Fibroblast of gingiva (primary cell): Measurements from ENCODE around the gene CD79B.
A peak's percentile ranks its signal among the peaks of the same experiment; 100 is the strongest.

Source experiments
- DNase-seq: peaks from one replicate; pipeline ENCODE4 v3.0.0-alpha.2; 2011; ENCODE audit warnings: low read depth

Gene CD79B

DNA sequence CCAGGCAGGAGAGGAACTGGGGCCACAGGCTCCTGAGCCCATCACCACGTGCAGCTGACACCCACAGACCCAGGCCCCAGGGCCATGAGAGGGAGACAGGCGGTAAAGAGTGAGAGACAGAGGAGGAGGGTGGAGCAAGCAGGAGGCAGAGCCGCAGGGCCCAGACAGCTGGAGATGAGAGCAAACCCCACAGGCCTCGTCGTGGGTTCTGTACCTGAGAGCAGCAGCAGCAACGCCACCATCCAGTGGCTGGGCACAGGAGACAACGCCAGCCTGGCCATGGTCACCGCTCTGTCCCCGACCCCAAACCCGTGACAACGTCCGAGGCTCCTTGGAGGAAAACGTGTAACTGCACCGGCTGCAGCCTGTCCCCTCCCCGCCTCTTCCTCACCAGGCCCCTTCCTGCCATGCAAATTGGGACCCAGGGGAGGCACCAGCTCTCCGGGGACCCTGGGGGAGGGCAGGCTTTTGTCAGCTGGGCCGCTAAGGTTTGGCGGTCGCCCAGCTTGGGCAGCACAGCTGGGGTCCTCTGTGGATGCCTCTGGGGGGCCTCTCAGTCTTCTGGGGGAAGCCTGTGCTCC is at the start of gene CD79B:
Gene CD79B, minus strand, starts transcription at position 351 of the 581 bp plus-strand sequence. Its CDS starts 70 bp downstream, at position 281.
- no peak for DNase-seq

DNA sequence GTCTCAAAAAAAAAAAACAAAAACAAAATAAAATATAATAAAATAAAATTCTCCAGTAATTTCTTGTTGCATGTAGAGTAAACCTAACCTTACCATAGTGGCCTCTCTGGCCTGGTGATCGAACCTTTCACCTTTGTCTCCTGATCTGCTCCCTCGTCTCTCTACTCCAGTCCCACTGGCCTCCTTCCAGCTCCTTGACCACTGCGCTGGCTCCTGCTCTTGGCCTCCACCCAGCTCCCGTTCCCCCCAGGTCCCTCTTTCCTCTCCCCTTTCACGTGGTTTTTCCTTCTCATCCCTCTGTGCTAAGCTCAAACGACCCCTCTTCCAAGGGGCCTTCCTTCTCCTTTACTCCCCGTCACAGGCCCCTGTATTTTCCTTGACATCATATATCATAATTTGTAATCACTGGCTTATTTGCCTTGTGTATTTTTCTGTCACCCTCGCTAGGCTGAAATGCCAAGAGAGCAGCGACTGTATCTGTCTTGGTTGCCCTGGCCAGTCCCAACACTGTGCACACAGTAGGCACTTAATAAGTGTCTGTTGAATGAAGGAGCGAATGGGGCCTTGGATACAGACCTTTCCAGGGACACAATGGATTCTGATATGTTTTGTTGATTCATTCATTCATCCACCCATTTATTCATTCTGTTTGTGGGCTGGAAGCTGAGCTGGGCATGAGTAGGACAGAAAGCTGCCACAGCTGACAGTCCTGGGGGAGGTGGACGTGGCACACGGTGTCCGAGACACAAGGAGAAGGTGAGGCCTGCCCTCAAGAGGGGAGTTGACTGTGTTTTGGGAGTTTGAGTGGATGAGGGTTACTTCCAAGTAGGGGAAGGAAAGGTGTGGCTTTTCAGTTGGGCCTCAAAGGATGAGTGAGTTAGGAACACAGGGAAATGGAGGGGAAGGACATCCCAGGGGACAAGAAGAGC is 46.4 kb upstream of the CD79B start:
- no peak for DNase-seq

DNA sequence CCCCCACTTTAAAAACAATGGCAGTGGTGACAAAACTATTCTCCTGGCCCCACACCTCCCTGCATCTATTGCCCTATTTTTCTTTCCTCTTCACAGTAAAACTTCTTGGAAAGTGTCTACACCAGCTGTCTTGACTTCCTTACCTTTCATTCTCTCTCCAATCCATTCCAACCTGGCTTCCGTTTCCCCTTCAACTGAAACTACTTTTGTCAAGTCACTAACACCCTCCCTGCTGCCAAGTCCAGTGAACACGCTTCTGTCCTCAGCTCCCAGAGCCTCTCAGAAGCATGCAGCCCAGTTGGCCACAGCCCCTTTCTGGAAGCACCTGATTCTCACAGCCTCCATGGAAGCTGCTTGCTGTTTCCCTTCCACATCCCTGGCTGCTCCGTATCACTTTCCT is 44.6 kb upstream of the CD79B start:
- no peak for DNase-seq

DNA sequence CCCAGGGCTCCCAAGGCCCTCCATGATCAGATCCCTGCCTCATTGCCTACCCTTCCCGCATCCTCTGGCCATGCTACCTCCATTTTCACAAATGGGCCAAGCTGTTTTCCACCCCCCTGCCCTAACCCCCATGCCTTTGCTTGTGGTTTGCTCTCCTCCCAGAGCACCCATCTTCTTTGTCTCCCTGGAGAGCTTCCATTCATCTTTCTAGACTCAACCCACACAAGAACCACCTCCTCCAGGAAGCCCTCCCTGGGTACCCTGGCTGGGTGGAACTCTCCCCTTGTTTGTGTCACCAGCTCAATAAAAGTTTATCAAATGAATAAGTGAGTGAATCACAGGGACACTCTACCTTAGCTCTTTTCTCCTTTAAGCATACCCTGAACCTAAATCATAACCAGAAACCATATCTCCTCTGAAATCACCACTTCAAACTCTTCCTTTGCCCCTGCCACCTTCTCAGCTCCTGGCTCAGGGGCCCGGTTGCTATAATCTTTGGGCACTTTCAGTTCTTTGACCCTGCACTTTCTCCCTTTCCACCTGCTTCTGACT is 43.5 kb upstream of the CD79B start:
- no peak for DNase-seq

DNA sequence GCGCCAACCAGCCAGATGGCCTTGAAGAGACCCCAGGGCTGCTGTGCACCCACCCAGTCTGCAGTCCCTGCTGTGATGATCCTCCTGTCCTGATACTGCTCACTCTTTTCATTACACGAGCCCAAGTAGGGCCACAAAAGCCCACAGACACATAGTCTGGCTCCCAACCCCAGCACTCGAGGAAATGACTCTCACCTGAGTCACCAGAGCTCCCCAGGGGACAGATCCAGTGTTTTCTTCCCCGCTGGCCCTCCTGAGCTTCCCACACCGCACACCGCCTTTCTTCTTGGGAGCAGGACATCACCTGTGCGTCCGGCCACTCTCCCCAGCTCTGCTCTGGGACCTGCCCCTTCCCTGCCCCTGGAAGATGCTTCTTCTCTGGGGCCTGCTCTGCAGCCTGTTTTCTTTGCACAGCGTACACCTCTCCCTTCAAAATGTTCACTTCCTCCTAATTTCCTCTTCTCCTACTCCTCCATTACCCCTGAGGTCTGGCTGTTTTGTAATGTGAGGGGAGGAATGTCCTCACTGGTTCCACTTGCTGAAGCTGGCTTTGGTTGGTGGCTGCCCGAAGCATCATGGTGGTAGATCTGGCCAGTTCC is 42.6 kb upstream of the CD79B start:
- DNase-seq: no peak

DNA sequence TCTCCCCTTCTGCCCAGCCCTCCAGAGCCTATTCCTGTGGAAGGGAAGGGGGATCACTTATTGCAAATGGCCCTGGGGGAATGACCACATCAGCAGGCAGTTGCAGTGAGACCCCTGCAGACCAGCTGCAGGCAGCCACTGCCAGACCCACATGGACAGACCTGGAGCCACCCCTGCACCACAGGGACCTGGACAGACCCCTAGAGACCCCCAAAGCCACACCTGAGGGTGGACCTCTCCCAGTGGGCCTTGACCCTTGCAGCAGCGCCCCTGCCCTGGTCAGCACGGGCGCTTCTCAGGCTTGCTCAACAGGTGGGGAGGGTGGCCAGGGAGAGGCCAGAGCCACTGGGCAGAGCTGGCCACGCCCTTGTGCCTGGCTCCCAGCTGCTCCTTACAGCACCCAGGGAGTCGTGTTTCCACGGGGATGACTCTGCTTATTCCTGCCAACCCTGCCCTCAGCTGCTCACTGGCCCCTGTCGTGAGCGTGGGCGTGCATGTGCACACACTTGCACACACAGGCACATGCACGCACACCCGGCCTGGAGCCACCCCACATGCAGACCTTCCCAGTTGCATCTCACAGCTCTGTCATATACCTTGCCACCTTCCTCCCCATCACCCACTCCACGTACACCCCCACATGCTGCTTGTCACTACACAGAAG is 41.9 kb upstream of the CD79B start:
- peak; percentile 17 for DNase-seq

DNA sequence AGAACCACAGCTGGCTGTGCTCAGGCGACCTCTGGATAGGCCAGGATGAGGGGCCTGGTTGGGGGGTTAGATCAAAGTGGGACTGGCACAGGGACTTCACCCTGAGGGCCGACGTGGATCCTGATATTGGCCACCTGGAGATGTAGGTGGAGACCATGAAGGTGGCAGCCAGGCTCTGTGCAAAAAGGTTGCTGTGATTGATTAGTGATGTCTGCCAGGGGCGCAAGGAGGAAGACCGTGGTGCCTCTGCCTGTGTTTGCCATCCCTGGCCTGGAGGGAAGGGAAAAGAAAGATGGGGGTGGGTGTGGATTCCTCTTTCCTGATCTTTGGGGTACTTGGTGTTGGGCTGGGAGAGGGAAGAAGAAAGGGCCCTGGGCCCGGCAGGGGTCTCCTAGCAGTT is 41.1 kb upstream of the CD79B start:
- no peak for DNase-seq

DNA sequence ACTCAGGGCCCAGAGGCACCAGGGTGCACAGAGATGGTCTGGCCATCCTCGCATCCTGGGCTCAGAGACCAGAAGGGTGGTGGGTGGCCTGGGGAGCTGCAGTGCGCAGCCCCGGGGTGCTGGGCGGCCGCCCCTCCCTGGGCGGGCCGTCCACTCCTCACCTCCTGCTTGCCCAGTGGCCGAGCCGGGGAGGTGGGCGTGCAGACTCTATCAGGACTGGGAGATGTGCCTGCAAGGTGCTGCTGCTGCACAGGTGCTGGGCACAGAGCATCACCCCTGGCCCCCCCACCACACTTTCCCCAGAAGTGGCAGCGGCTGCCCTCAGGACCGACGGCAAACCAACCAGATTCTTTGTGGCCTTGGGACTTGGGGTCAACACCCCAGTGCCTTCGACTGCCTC is 40.7 kb upstream of the CD79B start, which contains the start of gene SCN4A:
Gene SCN4A, minus strand, starts transcription at position 123 of the 400 bp plus-strand sequence. Its CDS starts 77 bp downstream, at position 46.
- no peak for DNase-seq

DNA sequence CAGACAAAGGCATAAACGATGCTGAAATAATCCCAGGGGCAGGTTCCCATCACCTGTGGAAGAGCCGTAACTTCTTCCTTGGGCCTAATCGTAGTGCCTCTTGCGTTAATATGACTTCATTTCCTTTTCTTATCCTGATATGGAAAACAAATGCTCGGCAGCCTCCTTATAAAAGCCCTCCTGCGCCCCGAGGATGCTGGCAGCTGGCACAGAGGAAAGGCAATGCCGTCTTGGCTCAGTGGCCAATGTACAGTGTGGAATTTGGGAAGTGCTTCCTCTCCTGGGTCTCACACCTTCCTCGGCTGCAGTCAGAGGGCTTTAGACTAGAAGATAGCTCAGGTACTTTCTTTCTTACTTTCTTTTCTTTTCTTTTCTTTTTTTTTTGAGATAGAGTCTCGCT is 37.1 kb upstream of the CD79B start:
- no peak for DNase-seq

DNA sequence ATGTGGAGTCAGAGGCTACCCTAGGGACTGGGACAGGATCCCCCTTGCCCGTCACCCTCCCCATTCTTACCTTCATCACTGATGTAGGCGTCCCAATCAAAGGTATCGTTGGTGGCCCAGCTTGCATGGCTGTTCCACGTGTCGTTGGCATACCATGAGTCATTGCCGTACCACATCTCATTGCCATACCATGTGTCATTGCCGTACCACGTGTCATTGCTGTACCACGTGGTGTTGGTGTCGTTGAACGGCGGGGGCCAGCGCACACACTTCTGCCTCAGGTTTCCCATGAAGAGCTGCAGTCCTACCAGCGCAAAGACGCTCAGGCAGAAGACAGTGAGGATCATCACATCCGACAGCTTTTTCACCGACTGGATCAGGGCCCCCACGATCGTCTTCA is 35.8 kb upstream of the CD79B start:
- DNase-seq: no peak

DNA sequence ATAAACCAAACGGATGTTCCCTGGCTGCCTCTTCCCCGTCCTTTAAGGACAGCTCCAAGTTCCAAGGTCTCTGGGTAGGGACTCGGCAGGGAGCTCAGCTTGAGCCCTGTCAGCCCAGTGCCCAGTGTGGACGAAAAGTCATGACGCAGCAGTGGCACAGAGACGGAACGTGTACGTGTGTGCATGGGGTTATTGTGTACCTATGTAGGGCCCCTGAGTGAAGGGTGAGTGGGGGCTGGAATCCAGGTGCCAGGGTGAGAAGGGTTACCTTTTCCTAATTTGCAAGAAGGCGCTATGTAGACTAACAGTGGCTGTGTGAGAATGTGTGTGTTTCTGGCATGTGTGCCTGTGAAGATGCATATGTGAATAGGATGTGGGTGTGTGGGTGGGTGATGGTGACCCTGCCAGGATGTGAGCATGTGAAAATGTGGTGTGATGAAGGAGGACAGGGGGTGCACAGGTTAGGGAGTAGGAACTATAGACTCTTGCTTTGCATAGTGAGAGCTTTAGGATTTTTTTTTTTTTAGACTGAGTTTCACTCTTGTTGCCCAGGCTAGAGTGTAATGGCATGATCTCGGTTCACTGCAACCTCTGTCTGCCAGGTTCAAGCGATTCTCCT is 34.6 kb upstream of the CD79B start:
- no peak for DNase-seq

DNA sequence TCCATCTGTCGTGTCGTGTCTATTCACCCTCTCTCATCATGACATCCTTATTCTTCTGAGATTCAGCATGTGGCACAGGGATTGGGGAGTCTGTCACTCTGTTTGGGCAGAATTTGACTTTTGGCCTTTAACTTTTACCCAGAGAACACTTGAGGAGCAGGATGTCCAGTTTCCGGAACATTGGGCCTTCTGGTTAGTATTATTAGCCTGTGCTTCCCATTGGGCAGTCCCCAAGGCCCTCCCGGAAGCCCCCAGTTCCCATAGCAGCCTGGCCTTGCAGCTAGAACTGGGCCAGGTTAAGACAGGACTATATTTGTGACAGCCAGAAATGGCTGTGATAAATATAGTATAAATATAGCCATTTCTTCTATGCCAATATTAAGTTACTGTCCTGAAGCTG is 31.0 kb upstream of the CD79B start:
- DNase-seq: no peak

DNA sequence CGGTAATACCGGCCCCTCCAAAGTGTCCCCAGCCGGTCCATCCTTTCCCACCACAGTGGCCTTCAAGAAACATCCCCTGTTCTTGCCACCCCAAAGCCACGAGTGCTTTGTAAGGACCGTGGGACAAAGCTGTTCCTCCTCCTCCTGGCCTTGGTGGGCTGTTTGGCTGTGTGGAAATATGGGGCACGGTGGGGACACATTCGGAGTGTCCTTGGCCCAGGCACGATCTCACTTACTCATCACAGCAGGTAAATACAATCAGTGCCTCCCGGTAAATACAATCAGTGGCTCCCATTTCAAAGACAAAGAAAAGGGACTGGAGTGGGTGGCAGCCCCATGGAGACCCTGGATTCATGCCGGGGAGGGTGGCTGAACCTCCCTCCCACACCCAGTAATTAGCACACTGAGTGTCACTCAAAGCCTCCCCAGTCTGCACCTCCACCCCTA is 30.2 kb upstream of the CD79B start:
- DNase-seq: no peak

DNA sequence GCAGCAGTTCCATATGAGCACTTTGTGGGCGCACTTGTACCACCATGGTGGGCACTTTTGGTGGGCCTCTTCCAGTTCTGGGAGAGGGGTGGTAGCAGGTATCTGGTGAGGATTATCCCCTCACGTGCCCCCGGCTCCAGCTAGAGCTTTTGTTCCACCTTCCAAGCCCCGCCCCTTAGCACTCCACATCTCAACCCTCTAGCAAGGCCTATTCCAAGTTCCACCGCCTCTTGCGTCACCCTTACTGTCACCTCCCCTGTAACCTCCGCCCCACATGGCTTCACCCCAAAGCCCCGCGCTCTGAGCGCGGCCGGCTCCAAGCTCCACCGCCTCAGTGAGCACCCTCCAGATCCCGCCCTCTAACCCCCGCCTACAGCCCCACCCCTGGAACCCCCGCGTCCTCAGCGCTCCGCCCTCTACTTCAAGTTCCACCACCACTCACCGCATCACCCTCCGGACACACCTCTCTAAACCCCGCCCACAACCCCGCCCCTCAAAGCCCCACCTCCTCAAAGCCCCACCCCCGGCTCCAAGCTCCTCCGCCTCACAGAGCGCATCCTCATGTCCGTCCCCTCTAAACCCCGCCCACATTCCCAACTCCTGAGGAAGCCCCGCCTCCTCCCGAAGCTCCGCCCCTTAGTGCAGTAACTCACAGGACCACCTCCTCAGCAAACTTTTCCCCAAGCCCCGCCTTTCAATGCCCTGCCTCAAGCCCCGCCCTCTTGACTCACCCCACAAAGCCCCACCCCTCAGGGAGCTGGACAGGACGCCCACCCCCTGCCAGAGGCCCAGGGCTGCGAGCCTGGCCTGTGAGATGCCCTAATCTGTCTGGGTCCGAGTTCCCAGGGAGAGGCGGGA is 29.5 kb upstream of the CD79B start:
- peak; percentile 47 for DNase-seq

DNA sequence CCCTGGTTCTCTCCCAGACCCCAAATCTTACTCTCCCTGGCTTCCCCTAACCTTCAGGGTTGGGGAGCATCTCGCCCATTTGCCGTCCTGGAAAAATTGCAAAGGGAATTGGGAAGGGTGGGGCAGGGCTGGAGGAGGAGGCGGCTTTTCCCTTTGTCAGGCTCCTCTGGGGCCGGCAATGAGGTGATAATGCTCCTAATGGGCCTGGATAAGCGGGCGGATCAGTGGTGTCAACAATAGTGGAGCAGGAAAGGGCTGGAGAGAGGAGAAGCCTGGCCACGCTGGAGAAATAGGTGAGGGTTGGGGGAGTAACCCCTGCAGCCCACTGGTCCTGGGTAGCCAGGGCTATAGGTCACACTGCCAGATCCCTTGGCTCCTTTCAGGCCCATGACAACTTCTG is 28.3 kb upstream of the CD79B start:
- no peak for DNase-seq

DNA sequence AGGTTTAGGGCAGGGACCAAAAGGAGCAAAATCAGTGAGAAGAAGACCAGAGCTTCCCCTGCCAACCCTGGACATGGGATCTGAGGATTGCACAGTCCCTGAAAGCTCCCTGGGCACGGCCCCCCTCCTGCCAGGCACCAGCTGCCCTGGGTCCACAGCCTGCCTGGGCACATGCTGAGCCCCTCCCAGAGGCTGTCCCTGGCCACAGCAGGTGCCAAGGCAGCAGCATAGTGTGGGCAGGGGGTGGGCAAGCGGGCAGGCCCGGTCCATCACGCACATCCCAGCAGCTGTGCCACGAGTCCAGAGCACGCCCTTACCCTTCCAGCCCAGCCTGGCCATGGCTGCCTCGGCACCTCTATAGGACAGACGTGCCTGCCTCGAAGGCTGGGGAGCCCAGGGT is 27.9 kb upstream of the CD79B start:
- DNase-seq: no peak

DNA sequence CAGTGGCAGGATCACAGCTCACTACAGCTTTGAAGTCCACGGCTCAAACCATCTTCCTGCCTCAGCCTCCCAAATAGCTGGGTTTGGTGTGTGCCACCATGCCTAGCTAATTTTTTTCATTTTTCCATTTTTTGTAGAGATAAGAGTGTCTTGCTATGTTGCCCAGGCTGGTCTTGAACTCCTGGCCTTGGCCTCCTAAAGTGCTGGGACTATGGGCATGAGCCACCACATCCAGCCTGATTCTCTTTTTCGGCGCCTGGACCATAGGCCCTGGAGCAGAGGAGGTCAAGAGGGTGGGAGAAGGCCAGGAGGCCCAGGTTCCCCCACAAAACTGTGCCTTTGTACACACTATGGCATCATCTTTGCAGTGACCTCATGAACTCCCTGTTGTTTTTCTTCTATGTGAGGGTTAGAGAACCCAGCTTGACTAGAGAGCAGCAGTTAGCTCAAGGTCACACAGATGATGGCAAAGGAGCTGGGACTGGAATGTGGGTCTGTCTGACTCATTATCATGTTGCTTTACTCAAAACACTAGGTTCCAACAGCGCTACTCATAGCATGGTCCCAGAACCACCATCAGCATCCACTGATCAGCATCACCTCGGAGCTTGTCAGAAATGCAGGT is 24.3 kb upstream of the CD79B start:
- no peak for DNase-seq

DNA sequence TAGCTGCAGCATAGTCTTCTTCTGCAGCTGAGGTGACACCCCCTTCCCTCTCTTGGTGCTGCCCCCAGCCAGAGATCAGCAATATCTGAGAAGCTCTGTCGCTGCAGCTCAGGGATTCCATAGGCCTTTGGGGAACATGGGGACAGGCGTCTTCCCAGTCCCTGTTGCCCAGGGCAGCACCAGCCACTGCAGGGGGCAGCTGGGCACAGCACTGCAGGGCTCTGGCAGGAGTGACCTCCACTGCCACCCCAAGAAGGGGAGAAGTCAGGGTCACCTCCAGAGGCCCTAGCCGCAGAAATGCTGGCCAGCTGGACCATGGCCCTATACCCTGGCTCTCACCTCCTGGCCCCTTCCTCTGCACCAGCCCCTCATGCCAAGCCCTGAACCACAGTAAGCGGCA is 23.7 kb upstream of the CD79B start:
- no peak for DNase-seq

DNA sequence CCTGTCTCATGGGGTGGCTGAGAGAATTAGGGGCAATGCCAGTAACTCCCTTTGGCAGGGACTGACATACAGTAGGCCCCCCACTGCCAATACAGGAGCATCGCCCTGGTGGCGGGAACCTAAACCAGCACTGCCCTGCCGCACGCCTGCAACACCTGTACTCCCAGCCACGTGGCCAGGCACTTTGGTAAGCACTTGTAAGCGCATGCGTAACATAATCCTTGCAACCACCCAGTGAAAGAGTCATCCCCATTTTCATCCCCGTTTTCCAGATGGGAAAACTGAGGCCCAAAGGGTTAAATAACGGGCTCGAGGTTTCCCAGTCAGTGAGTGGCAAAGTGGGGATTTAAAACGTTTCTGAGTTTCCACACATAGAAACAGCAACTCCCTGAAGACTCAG is 23.1 kb upstream of the CD79B start:
- DNase-seq: no peak

DNA sequence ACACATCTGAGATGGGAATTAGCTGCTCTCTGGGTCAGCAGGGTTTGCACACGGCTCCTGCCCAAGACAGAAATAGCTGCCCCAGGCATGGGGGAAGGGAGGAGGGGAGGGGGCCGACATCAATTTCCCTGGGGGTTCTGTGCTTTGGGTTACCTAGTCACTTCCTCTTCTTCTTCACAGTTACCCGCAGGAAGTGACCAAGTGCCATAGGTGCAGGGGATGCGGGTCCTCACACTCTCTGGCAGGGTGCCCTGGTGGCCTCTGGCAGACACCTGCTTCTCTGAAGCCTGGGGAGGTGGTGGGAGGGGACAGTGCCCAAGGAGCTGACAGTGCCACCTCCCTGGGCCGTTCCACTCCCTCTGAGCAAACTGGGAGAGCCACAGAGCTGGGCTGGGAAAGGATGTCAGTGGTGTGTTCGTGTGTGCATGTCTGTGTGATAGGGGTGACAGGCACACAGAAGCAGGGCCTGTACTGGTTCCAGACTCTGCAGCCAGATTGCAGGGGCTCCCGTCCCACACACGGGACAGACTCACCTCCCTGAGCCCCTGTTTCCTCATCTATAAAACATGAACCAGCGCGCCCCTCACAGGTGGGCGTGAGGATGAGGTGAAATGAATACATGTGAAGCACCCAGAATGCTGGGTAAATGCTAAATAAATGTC is 22.4 kb upstream of the CD79B start:
- DNase-seq: no peak
